Glomerular endothelial cell (primary cell): ENCODE data around the gene FAM149A. TPM values are rescaled to one million over a fixed set of nuclear protein-coding genes. Genes with fewer than 3 reads are reported as not detected.

ENCODE experiments used
- DNase-seq: peaks from one replicate; pipeline ENCODE4 v3.0.0-alpha.2; 2011; ENCODE audit warnings: low read depth, low spot score; ENCODE audit errors: extremely low read depth
- total RNA-seq: library from RNA; depleted of rRNA; stranded (reverse); fragments of >200 nt; gene quantifications from 2 replicates; pipeline ENCODE4 v1.2.3, GENCODE V29; 2015

Gene FAM149A
- total RNA-seq, 1 donor from 2014 or later, result 1.2 TPM

- DNase-seq, result no peak
Observed at GRCh38 chr4:186151499-186151898, 47.0 kb downstream of the FAM149A start.

- DNase-seq, result no peak
Observed at GRCh38 chr4:186158021-186158813, 53.7 kb downstream of the FAM149A start.

DNA sequence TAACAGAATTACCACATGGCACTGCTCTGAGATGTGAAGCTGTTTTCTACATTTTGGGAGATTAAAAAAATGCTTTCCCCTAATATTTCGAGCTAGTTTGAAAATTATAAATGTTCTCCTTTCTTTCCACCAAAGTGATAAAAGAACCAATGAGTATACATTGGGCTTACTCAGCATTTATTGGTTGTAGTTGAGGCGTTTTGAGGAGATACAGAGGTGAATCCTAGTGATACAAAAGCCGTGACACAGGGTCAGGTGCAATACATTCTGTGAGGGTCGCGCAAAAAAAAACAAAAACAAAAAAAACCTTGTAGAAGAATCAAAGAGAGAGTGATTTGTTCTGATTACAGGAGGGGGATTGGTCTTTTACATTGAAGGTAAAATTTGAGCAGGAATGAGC lies 54.5 kb downstream of the FAM149A start:
- no peak for DNase-seq

DNA sequence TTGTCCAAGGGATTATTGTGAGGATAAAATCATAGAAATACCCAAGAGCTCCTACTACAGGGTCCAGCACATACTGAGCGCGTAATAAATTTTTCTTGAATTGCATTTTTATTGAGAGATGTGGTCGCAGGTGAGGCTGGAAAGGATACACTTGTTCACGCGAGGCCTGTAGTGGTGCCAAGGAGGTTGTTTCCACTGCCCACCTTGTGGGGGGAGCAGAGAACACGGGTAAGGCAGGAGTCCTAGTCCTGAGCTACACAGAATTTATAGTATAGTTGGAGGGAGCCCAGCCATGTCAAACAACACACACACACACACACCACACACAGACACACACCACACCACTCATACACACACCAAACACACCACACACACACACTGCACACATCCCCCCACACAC lies 55.1 kb downstream of the FAM149A start:
- DNase-seq, result no peak

DNA sequence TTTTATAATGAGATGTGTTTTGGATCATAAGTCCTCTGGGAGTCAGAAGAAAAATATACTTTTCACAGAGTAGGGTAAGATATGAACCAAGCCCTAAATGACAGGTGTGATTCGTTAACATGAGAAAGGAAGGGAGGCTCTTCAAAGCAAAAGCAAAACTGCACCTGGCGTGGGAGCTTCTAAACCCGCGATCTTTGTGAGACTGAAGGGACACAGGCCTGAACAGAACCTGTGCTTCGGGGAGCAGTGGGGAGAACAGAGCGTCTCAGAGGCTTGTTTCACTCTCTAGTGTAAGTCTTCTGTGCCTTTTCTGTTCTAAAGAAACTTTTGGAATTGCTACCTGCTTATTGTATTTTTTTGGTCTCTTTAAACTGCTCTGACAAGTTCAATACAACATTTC lies 56.6 kb downstream of the FAM149A start:
- DNase-seq, result no peak

DNA sequence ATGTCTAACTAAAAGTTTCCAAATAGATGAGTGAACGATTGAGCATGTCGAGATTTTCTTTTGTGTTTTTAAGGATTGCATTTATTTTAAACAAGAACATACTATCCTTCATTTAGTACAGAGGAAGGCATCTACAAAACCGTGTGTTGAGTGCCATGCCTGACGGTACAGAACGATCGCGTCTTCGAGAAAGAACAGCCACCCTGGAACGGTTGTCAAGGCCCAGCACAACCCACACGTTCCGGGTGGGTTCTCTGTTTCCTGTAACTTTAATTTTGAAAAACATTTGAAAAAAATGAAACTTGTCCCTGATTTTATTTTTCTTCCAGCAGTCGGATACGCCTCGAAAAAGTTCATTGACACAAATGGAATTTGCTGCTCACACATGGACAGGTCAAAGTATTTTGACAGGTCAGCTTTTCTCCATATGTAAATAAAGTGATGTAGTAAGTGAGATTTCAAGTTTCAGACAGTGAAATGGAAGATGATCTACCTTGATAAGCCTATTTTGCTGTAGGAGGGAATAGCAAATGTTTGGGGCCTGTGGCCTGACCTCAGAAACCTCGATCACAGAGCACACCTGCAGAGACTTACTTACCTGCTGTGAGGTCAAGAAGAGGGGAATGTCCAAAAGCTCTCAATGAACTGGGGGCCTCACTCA lies 62.5 kb downstream of the FAM149A start:
- no peak for DNase-seq

GRCh38 chr4:186167605-186168004 lies 63.1 kb downstream of the FAM149A start:
- no peak for DNase-seq

GRCh38 chr4:186168750-186169149 lies 64.2 kb downstream of the FAM149A start:
- no peak for DNase-seq

- DNase-seq, result no peak
Observed at GRCh38 chr4:186169333-186169944, 64.9 kb downstream of the FAM149A start.

DNA sequence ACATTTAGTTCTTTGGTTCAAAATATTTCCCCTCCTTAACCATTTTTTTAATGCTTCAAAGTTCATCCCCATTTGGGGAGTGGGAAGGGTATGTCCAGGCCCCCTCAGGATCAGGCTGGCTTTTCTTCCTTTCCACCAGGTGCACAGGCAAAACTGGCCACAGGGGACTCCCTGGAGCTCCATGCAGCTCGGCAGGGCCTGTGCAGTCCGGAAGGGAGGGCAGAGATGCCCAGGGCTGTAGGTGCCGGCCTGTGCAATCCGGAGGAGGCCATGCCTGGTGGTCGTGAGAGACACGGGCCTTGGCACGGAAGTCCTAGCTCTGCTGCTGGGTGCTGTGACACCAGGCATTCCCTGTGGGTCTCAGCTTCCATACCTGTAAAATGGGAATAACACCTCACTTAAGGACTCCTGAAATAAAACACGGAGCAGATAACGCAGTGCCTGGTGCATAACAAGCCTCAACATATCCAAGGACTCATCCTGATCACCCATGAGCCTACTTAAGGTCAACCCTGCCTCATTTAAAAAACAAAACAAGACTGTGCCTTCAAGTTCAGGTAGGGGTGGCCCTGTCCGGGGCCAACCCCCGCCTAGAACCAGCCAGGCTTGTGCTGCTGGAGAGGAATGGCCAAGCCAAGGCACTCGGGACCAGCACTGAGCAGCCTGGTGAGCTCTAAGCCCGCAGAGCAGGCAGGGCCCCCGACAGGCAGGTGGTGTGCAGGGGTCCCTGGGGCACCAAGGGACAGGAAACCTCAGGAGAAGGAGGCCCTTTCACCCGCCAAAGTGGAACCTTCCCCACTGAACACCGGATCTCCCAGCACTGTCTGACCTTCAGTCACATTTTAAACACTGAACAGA lies 65.7 kb downstream of the FAM149A start:
- DNase-seq, result no peak

- no peak for DNase-seq
Observed at GRCh38 chr4:186170966-186171365, 66.5 kb downstream of the FAM149A start.

DNA sequence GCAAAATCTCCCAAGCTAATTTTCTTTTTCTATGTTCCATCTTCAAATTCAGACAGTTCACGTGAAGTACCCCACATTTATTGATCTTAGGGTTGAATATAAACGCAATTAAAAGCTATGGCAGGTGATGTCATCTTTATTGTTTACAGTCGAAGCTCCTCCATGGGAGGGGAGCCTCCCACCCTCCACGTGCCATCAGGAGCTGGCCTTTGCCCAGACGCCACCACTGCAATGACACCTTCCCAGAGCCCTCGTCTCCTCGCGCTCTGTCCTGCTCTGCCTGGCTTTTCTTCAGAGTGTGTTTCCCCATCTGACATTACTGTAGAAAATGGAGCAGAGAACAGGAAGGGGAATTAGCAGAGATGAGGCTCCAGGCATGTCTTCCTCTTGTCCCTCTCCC lies 68.0 kb downstream of the FAM149A start:
- DNase-seq, result no peak

- no peak for DNase-seq
Observed at GRCh38 chr4:186188107-186188506, 83.6 kb downstream of the FAM149A start.

DNA sequence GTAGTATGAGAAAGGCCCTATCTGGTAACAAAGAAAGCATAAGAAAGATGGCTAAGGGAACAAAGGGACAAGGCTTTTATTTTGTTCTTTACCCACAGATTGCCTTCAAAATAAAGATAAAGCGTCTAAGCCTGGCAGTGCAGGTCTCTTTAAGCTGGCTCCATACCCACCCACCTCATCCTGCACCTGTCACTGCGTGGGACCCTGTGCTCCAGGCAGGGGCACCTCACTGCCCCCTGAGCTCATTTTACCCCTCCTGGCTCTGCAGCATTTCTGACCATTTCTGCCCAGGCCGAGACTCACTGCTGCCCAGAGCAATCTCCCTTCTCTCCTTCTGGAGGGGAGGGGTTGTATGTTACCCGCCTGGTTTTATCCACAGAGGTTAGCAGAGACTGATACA lies 85.2 kb downstream of the FAM149A start:
- no peak for DNase-seq

GRCh38 chr4:186190581-186191199 lies 86.2 kb downstream of the FAM149A start:
- no peak for DNase-seq

- DNase-seq, result no peak
Observed at GRCh38 chr4:186191200-186192065, 86.9 kb downstream of the FAM149A start, which contains the start of gene CYP4V2. Gene CYP4V2, plus strand, starts transcription at chr4:186191567. Its CDS starts 257 bp downstream, at chr4:186191824.

DNA sequence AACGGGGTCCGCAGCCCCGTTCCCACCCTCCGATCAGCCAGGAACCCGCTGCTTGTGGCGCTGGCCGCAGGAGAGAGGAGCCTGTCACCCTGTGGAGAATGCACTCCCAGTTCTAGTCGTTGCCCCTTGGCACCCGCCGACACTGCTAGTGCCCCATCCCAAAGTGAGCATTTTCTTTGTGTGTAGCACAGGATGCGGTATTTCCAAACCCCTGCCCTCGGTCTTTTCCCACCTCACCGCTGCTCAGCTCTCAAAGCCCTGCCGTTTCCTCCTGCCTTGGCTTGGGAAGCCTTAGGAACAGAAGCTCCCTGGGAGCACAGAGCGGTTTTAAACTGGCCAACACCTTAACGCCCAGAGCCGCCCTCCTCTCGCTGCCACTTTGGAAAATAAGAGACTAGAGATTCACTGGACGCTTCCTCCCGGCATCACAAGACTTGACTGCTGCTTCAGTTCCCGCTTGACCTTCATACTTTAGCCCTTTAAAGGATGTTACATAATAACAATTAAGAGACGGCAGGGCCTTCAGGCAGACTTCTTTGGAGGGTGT lies 87.6 kb downstream of the FAM149A start:
- no peak for DNase-seq

- DNase-seq, result no peak
Observed at GRCh38 chr4:186193851-186194250, 89.3 kb downstream of the FAM149A start.

DNA sequence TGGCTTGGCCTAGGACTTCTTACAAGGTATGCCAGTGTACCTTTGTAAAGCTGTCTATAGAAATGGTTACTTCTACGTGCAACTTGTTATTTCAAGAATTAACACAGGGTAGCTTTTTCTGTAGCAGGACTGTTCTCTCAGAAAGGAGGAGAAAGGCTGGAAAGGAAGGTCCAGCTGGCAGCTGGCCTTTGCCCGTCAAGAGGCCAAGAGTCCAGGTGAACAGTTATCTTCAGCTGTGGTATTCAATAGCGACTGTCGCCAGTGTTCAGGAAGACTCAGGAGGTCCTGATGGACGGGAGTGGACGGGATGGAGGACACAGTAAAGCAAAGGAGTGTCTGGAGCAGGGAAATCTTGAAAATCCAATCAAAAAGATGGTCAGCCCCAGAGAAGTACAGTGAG lies 91.6 kb downstream of the FAM149A start:
- DNase-seq, result no peak
